Central memory CD4-positive, alpha-beta T cell (primary cell): ENCODE results near the gene PTPRD.
"Not testable (repeated sequence)": the region's sequence is repeated elsewhere in the genome, so short reads cannot be mapped to it uniquely, and the experiment has no call there.

ENCODE experiments used
- DNase-seq: peaks from one replicate; pipeline ENCODE4 v3.0.0; 2022

The PTPRD gene

DNA sequence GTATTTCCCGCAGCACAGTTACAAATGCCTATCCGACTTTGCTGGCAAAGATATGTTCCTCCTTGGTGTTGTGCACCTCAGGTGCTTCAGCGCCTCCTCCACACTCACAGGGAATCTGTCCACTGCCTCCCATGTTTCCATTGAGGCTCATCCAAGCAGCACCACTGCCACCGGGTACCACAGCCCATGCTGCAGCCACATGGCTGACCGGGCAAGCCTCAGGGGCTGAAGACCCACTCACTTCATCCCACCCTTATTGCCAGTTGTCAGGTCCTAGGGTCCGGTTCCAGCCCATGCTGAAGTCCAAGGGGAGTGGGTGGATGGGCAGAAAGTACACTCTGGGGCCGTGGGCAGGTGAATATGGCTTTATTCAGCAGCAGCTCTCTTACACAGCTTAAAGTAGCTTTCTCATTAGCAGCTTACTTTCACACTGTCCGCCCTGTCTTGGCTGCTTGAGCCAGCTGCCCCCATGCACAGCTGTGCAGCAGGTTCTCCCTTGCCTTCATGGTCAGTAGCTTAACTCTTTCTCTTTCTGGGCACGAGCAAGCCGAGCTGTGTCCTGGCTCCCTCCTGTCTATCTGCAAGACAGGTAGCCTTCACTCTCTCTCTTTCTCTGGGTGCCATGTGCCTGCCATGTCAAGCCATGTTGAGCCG is 1052.3 kb downstream of the PTPRD start:
- DNase-seq: no peak

DNA sequence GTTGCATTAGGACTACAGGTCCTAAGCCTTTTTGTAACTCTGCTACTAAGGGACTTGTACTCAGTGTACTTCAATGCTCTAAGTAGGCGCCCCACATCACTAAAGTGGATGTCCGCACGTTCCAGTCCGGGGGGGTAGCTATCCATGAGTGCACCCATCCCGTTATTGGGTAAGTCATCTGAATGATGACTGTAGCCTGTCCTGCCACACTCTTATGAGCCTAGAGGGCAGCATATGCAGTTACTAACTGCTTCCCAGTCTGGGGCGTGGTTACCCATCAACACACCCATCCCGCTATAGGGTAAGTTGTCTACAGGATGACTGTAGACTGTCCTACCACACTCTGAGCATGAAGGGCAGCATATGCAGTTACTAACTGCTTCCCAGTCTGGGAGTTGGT is 1053.9 kb downstream of the PTPRD start:
- DNase-seq: no peak

DNA sequence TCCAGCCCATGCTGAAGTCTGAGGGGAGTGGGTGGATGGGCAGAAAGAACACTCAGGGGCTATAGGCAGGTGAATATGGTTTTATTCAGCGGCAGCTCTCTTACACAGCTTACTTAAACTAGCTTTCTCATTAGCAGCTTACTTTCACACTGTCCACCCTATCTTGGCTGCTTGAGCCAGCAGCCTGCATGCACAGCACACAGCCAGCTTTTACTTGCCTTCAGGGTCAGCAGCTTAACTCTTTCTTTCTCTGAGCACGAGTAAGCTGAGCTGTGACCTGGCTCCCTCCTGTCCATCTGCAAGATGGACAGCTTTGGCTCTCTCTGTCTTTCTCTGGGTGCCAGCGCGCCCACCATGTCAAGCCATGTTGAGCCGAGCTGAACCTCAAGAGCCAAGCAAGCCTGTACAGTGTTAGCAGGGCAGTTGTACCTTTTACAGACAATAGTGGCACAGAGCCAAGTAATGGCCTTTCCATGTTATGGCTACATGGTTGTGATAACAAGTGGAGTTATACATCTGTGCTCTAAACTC is 1054.9 kb downstream of the PTPRD start:
- DNase-seq: no peak

DNA sequence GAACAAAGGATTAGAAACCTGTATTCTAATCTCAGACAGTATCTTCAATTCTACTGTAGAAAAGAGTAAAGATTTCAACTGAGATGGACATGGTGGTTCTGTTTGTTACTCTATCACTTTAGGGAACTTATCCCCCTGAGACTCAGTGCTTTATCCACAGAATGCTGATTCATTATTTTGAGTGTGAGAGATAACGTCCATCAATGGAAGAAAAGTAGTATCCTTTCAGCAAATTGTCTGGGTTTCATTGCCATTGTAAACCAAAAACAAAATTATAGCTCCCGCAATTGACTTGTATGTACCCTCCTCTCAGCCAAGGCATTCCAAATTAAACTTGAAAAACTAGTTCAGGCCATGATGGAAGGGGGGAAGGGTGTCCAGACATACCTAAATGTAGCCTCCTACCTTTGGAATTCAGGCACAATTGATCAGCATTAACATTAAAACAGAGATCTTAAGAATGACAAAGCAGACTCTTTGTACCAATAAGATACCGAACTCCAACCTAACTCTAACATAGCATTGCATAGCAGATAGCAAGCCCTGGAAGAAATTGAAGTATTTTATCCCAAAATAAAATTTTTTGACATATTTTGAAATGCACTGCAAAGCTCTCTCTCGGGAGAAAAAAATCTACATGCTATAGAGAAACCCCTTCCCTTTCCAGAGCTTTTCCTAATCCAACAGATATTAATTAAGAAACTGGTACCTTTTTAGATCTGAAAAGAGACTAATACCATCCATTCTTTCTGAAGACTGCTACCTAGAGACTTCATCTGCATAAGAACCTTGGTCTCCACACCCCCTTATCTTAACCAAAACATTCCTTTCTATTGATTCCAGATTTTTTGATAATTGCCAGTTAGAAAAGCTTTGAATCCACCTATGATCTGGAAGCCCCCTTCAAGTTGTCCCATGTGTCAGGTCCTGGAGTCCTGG is 1055.7 kb downstream of the PTPRD start:
- DNase-seq: no peak

DNA sequence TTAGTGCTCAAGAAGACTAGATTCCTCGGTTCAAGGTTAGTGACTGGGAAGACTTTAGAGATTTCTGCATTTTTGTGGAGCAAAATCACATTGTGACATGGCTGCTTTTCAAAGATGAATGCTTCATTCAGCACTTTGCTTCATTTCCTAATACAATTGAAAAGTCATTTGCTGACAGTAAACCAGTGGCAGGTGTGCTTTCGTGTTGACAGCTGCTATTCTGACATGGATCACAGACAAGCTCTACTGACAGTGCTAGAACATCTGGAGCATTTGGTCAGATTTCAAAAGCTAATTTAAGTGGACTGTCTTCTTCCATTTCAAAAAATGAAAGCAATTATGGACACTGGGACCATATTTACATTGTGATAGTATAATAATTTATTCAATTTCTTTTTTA is 1060.1 kb downstream of the PTPRD start:
- DNase-seq: no peak

DNA sequence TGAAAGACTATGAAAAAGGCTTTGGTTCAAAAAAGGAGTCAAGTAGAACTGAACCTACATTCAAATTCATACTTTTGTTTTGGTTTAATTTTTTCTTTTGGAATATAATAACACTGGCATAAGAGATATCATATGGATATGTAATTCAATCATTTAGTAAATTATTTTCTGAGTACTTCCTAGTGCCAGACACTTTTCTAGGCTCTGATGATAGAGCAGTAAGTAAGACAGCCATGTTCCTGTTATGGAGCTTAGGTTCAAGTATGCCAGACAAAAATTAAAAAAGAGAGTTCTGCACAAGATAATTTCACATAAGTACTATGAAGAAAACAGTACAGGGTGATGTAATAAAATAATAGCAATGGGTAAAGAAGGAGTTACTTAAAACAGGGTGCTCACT is 1074.0 kb downstream of the PTPRD start:
- DNase-seq: no peak

DNA sequence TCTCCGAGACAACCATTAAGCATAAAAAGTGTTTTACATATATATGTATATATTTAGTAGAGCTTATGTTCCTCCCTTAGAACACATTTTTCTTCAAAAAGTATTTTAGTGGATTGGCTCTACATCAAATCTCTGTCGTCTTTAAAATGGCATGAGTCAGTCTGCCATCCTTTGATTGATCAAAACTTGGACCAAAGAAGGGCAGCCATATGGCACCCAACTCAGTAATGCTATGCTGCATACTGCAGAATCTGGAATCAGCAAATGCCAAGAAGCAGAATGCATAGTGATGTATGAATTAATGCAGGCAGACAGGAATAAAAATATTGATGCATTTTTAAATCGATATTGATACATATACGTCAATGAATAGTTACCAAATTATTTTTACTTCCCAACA is 1074.4 kb downstream of the PTPRD start:
- no peak for DNase-seq

DNA sequence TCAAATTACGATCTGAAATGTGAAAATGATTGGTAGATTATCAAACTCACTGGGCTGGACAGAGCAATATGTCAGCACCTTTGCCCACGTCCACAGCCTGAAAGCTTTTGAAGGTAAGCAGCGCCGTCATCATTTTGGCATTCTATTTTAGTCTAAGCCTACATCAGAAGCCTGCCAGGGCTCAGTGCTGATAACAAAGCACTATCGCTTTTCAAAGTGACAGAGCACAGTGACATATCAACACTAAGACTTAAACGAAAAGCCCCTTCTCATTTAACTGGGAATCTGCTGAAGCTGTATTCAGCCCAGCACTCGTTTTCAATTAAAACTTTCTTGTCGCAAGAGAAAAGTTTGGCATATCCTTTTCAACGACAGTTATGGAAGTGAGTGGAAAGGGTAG is 1076.3 kb downstream of the PTPRD start:
- no peak for DNase-seq

DNA sequence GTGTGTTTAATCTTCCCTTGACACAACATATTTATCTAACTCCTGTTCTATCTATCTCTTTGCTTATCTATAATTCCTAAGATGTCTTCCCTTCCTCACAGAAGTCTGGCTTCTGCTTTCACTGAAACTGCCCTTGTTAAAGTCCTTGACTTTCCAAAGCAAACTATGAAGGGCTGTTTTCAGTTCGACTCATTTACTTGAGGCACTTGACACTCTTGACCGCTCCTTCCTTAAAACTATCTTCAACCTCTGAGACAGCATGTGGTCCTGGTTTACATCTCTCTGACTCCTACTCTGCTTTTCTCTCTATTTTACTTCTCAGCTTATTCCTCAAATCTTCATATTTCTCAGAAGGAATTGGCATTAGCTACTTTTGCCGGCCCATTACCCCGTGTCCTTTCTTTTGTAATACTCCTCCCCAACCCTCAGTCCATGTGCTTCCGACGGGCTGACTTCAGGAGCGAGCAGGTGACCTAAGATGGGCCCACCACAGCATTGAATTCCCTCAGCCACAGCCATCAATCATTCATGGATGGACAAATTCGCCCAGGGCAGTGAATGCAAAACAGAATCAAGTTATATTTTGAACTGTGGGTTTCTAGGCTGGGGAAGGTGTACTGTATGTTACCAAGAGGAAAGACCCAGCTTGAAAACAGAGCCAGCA is 1089.2 kb downstream of the PTPRD start:
- no peak for DNase-seq

DNA sequence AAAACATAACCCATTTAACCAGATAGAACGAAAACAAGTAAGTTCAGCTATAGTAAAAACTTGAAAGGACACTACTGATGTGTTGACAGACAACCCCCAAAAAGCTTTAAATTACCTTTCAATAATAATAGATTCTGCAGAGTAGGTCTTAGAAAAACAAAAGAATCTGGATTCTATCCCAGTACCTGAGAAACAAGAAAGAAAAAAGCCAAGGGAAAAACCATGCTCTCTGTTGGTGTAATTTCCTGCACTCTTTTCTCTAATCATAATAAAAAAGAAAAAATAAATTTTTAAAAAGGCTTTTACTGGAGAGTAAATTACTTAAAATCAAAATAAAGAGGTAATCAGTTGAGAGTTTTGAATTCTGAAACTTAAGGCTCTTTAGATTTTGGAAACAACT is 1090.4 kb downstream of the PTPRD start:
- no peak for DNase-seq

DNA sequence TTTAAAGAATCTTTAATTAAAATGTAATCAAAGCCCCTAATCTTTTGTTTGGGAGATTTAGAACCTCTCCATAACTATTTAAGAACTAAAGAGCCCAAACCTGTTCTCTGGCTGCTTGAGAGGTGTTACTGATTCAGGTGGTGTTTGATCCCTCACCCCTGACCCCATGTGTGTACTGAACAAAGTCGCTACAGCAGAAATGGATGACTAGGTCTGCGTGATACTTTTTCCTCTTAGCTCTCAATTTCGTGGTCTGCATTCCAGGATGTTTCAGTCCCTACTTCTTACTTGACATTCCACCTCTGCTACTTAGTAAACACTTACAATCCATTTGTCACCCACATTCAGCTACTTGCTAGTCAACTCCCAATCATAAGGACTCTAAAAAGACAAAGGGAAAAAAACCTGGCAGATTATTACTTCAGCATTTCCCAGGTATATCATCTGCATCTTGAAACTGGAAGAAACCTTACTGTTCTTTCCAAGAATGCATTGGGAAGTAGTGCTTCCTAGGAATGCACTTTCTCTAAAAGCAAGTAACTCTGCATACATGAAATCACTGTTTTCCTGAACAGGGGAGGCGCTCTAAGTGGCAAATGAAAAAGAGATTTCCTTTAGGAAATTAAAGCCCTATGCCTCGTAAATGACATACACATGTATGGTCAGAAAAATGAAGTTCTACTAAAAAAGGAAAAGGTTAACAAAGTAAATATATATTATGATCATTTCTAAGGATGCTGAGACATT is 1091.6 kb downstream of the PTPRD start:
- no peak for DNase-seq

DNA sequence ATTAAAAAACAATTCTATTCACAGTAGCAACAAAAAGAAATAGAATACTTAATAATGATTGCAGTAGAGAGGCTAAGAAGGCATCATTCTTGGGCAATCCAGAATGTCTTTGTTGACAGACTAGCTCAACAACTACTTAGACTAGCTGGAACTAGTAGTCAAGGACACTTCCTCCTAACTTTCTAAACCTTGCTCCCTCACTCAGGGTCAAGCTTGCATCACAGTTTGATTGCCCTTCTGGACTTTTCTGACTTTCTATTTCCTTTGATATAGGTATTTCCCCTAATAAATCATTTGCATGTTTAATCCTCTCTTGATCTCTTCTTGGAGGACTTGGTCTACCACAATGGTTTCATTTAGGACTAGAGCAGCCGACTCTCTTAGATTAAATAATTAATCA is 1107.9 kb downstream of the PTPRD start:
- DNase-seq: no peak

DNA sequence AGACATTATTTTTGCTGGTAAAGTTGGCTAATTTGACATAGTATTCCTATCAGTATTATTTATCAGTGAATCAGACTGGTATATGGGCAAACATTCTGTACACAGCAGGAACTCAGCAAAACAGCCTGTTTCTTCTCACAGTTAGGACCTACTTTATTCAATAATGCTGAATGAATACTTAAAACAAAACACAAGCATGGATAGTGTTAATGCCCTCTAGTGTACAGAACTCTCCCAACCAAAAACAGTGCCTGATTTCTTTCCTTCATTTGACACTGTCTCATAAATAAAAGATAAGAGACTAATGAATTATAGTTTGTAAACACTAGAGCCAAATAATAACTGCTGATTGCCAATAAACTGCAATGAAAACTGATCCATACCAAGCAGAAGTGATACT is 1113.3 kb downstream of the PTPRD start:
- no peak for DNase-seq

DNA sequence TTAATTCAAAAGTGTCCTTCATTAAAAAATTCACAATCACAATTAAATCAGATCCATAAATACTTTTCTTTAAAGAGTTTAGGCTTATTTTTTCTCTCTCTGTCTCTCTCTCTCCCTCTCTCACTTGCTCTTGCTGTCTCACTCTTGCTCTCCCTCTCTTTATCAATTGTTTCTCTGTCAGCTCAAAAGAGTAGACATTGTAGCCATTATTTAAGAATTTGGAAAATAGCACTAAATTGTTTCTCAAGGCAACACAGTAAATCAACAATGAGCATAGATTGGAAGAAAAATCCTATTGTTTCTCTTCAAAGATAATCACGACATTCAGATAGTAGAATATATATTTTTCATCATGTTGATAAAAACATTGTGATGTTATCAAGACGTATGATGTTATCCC is 1114.0 kb downstream of the PTPRD start:
- no peak for DNase-seq

DNA sequence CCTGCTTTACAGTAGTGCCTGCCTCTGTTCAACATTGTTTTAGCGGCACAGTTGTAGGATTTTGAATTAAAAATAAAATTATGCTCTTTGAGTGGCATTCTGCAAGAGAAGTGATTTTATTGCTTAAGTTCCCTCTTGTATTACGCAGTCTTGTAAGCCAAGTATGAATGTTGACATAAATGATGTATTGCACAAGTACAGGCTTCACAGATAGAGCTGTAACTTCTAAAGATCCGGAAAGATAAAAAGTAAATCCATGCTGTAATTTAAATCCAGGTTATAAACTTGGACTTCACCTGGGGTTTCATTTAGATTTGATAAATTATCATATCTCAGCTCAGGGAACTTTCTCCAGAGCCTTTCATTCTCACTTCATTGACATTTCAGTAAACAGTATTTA is 1114.7 kb downstream of the PTPRD start:
- DNase-seq: no peak

DNA sequence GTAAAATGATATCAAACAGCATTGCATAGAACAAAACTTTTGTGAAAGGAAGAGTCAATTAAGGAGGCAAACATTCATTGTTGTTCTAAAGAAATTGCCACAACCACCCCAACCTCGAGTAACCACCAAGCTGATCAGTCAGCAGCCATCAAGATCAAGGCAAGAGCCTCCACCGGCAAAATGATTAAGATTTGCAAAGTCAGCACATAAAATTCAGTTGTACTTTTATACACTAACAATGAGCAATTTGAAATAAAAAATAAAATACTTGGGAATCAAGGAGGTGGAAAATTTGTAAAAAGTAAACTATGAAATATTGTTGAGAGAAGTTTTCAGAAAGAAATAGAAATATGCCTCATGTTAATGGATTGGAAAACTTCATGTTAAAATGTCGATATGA is 1118.5 kb downstream of the PTPRD start:
- DNase-seq: no peak

DNA sequence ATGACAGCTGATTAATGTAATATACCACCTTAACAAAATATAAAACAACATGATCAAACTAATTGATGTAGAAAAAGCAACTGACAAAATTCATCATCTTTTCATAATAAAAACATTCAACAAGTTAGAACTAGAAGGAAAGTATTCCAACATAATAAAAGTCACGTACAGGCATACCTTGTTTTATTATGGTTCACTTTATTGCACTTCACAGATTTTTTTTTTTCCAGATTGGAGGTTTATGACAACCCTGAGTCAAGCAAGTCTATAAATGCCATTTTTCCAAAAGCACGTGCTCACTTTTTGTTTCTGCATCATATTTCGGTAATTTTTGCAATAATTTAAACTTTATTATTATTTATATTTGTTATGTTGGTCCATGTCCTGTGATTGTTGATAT is 1120.3 kb downstream of the PTPRD start:
- no peak for DNase-seq

DNA sequence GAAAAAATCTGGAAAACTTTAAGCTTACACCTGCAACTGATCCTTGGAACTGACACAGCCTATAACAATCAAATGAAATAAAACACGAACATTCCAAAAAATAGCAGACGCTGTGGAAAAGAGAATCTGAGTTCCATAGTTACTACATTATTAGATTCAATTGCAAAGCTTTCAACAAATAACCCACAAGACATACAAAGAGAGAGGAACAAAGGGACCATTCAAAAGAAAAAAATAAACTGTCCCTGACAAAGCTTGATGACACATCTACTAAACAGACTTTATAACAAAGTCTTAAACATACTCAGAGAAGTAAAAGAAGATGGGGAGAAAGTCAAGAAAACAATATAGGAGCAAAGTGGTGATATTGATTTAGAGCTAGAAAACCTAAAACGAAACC is 1123.6 kb downstream of the PTPRD start:
- DNase-seq: no peak

DNA sequence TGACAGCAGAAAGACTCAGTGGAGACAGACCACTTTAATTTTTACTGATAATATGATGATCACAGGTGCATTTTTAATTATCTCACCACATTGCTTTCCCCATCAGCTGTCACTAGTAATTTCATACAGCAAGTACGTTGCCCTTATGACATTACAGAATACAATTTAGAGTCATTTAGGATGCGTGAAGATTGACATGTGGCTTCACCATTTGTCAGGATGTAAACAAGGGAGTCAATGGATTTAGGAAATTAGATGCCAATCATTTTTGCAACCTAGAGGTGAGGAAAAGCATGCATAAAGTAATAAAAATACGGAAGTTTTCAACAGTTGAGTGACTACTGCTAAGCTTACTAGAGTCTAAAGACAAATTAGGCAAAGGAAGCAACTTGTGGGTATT is 1129.6 kb downstream of the PTPRD start:
- no peak for DNase-seq

DNA sequence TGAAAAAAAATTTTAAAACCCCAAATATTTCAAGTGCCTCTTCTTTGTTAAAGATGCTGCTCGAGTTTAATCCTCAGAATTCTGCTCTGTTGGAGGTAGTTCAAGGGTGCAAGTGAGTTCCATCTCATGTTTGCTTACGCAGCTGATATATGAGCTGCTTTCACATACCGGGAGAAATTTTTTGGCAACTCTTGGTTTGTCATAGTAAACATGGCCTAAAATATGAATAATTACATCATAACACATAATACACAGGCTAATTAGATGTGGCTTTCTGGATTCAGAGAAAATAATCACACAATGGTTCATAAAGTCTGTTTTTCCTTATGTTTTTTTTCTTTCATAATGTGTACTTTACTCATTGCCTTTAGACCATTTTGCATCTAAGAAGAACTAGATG is 1134.1 kb downstream of the PTPRD start:
- no peak for DNase-seq

DNA sequence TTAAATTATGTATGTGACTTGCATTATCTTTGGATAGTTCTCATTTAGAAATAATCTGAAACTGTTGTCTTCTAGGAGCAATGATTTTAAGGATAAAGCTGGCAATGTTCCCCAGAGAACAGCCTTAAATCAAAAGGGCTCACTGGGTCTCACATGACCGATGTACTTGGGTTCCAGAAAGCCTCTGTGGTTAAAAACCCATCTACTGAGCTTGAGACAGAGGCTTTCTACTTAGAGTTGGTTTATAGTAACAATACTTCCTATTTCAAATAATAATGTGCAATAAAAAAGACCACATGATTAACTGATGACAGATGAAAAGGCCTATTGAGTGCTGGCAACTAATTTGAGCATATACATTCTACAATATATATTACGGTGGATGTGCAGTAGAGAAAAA is 1143.5 kb downstream of the PTPRD start:
- no peak for DNase-seq

DNA sequence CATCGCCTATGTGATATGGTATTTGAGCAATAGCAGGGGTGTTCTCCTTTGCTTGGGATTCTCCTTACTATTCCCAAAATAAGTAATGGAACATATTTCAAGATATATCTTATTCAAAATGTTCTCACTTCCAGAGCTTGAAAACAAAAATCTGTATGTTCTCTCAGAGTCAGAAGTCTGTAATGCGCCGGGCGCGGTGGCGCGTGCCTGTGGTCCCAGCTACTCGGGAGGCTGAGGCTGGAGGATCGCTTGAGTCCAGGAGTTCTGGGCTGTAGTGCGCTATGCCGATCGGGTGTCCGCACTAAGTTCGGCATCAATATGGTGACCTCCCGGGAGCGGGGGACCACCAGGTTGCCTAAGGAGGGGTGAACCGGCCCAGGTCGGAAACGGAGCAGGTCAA is 1170.9 kb downstream of the PTPRD start:
- not testable (repeated sequence) for DNase-seq

DNA sequence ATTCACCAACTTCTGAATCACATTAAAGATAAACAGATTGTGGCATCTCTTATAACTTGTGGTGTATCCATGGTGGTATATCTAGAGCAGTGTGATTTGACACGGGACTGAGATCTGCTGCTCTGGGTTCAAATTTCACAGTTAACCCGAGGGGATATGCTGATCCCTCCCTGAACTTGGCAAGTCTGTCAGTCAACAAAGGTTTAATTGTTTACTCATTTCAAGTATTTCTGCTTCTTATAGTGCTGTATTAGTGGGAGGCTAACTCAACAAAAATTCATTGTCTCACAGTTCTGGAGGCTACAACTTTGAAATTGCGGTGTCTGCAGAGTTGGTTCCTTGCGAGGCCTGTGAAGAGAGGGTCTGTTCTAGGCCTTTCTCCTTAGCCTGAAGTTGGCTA is 1175.2 kb downstream of the PTPRD start:
- no peak for DNase-seq
